ENCODE measurements around the gene GRHL1. TPM values are rescaled to one million over a fixed set of nuclear protein-coding genes. Genes with fewer than 3 reads are reported as not detected.

The GRHL1 gene, protein sequence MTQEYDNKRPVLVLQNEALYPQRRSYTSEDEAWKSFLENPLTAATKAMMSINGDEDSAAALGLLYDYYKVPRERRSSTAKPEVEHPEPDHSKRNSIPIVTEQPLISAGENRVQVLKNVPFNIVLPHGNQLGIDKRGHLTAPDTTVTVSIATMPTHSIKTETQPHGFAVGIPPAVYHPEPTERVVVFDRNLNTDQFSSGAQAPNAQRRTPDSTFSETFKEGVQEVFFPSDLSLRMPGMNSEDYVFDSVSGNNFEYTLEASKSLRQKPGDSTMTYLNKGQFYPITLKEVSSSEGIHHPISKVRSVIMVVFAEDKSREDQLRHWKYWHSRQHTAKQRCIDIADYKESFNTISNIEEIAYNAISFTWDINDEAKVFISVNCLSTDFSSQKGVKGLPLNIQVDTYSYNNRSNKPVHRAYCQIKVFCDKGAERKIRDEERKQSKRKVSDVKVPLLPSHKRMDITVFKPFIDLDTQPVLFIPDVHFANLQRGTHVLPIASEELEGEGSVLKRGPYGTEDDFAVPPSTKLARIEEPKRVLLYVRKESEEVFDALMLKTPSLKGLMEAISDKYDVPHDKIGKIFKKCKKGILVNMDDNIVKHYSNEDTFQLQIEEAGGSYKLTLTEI
- 0.73 and 0.94 TPM in 2 replicates for total RNA-seq

DNA sequence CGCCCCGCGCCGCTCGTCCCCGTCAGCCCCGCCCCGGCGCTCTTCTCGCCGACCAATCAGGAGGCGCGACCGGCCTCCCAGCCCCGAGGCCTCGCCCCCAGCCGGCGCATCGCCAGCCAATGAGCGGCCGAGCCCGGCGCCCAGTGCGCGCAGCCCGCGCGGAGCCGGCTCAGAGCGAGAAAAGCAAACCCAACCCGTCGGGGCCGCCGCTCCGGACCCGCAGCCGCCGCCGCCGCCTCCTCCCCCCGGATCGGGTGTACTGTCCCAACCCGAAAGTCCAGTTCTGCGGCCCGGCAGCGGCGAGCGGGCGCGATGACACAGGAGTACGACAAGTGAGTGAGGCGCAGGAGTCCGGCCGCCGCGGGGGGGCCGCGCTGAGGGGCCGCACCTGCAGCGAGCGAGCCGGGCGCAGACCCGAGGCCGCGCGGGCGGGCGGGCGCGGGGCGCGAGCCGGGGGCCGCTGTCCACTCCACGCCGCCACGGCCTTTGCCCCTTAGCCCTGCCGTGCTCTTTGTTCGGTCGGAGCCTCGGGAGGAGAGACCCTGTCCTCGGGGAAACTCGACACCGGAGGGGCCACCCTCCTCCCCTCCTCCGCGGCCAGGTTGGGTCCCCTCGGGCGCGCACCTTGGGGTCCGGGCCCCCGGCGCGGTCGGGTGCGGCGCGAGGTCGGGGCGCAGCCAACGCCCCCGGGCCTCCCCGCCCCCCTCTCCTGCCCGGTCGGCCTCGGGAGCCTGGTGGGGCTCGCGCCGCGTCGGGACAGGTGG lies at the start of gene GRHL1:
TSS of gene GRHL1 (plus strand) at position 172 of the 764 bp plus-strand sequence. CDS start at position 313, 141 bp downstream.

DNA sequence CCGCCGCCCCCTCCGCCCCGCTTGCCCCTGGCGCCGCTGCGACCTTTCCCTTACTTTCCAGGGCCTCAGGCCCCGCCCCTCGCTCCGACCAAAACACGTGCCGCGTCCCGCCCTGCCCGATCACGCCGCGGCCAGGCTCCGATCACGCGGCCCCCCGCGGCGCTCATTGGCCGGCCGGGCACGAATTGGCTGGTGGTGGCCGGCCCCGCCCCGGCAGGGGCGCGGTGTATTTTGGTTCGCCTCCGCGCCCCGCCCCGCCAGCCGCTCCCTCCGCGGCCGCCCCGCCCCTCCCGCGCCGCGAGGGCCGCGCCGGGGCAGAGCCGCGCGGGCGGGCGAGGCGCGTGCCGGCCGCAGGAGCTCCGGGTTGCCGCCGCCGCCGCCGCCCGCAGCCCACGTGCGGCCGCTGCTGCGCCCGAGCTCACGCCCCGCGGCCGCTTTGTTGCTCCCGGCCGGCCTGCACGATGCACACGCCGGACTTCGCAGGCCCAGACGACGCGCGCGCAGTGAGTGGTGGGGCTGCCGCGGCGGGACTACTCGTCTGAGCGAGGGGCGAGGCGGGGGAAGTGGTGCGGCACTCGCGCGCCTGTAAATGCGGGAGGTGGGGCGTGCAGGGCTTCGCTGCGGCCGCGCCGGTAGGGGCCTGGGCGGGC lies 91.9 kb downstream of the GRHL1 start, which contains the start of gene KLF11:
TSS of gene KLF11 (plus strand) at position 295 of the 650 bp plus-strand sequence. CDS start at position 462, 167 bp downstream.

Other genes starting within 250 kb of the GRHL1 start
- gene TAF1B, start 108.2 kb upstream of the GRHL1 start, total RNA-seq = 14.0 and 14.5 TPM in 2 replicates
- 8.7 and 10.7 TPM in 2 replicates for gene KLF11, start 91.9 kb downstream of the GRHL1 start, total RNA-seq
- 1.3 TPM in 1 of 2 replicates, not detected in the other for gene CYS1, start 128.7 kb downstream of the GRHL1 start, total RNA-seq
- 149 and 173 TPM in 2 replicates for gene RRM2, start 171.0 kb downstream of the GRHL1 start, total RNA-seq

All from mammary microvascular endothelial cell (primary cell).